Uterus (tissue), 2 donors: ENCODE data around the gene METAP1.

Source experiments
- POLR2A ChIP-seq, 2 donors: fragments of 450-650 bp; IDR thresholded peaks; one replicate each; pipeline ENCODE4 v1.6.1; 2016; ENCODE audit warnings: antibody characterized with exemption in 2 of 2, mild to moderate bottlenecking in 1 of 2, moderate library complexity in 1 of 2
- TF ChIP-seq, protein P1 (sequence below), 4 experiments: fragments of 200-600 bp in 2 of 4; fragments of 450-650 bp in 2 of 4; sonication (generic) in 2 of 4; IDR thresholded peaks; one replicate each; pipeline ENCODE4 v1.5.1; 2016 to 2019; ENCODE audit warnings: antibody characterized with exemption in 4 of 4, mild to moderate bottlenecking in 2 of 4, moderate library complexity in 1 of 4

DNA sequence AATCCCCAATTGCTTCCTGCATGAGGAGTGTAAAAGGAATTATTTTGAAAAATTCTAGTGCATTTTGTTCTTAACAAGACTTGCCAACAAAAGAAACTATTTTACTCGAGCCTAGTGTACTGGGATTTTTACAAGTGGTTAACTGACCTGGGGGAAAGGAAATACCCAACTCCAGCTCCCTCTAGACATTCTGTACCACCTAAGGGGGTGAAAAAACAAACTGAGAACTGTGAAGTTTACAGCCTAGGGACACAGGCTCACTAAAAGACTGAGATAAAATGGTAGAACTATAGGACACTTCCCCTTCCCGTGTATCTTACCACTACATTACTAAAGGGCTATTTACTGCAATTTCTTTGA, 95.7 kb downstream of the METAP1 start:
- TF ChIP-seq POLR2A (IDR thresholded peaks at IDR 0.05), result no peak
- TF ChIP-seq, protein P1, sequence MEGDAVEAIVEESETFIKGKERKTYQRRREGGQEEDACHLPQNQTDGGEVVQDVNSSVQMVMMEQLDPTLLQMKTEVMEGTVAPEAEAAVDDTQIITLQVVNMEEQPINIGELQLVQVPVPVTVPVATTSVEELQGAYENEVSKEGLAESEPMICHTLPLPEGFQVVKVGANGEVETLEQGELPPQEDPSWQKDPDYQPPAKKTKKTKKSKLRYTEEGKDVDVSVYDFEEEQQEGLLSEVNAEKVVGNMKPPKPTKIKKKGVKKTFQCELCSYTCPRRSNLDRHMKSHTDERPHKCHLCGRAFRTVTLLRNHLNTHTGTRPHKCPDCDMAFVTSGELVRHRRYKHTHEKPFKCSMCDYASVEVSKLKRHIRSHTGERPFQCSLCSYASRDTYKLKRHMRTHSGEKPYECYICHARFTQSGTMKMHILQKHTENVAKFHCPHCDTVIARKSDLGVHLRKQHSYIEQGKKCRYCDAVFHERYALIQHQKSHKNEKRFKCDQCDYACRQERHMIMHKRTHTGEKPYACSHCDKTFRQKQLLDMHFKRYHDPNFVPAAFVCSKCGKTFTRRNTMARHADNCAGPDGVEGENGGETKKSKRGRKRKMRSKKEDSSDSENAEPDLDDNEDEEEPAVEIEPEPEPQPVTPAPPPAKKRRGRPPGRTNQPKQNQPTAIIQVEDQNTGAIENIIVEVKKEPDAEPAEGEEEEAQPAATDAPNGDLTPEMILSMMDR (IDR thresholded peaks at IDR 0.05), result no peak
